Measurements from ENCODE around the gene SRC. TPM values are rescaled to one million over a fixed set of nuclear protein-coding genes. Genes with fewer than 3 reads are reported as not detected.

SRC gene
- total RNA-seq, 5 donors from 2014 or later (not counting 1 experiment from before 2014, with no cell fraction given): 1.4 to 4.5 (median 2.0) TPM

DNA sequence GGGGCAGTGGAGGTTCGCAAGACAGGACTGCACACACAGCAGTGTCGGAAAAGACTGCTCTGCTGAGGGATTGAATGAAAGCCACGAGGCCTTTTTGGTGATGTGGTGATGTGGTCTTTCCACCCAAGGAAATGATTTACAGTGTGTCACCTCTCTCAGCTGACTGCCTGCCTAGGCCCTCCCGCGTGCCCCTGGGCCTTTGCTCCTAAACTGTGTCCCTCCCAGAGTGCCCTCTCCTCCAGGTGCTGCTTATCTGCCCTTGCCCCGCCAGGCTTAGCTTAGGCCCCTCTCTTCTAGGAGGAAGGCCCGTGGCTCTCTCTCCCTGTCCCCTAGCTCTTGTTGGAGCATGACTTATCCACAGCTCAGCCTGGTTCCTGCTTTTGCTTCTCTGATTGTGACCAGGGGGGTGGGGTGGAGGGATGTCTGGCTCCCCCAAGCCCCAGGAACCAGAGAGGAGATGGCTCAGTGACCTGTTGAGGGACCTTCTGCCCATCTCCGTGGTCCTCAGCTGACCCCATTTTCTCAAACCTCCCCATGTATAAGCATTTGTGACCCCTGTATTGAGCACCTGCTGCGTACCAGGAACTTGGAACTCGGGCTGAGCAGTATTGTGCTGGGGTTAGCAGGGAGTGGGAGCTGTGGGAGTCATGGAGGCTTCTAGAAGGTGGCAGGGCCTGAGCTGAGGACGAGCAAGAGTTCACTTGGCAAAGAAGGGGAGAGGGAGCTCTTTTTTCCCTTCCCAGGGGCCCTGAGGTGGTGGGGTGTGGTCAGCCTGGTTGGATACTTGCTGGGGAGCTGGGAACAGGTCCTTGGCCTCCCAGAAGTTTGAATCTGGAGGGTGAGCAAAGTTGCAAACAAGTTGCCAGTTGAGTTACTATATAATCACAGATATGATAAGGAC, 2.2 kb downstream of the SRC start:
- CTCF ChIA-PET: interaction anchor here in 1 of 2 donors (0.5 kb wide), 1 partner anchor 14 kb away, joined by 5 read pairs; no protein-coding TSS in a partner anchor
- H3K27ac Mint-ChIP-seq: peak overlapping the region in 1 of 2 donors; percentile 34
- H3K4me3 Mint-ChIP-seq: peak overlapping the region; percentile 4 to 65 (median 44)
- H3K36me3 Mint-ChIP-seq: no peaks in the 10 kb centered on the region
- peaks cover 0 to 6% of the 10 kb centered on the region in 2 experiments for H3K27me3 ChIP-seq (replicated peaks in 1 of 2; ENCODE audit: control insufficient read depth in 2 of 2, extremely low read depth in 1 of 2, insufficient read depth in 2 of 2, low read length in 1 of 2)
- whole genome bisulfite sequencing (ENCODE audit: insufficient coverage): no CpG with 5 or more reads among the region's 11 CpGs
- H3K4me3 ChIP-seq (ENCODE audit: control insufficient read depth in 1 of 2, extremely low read depth in 1 of 2, low read length in 1 of 2): no peak overlapping the region
- no peaks in the 10 kb centered on the region for H3K36me3 ChIP-seq (ENCODE audit: control insufficient read depth in 2 of 2, extremely low read depth in 1 of 2, insufficient read depth in 1 of 2, low read length in 1 of 2)
- DNase-seq: peak in 1 of 35 experiments; percentile 3
- no peaks in the 10 kb centered on the region for H3K9me3 ChIP-seq
- H3K27me3 Mint-ChIP-seq: no peaks in the 10 kb centered on the region
- POLR2A ChIA-PET: no interaction called here
- H3K9me3 Mint-ChIP-seq: no peaks in the 10 kb centered on the region
- H3K27ac ChIP-seq (ENCODE audit: low read length): no peak overlapping the region
- no peak for ATAC-seq (replicated peaks in 1 of 4)
- H3K4me1 Mint-ChIP-seq: peaks cover 0 to 18% (median 6%) of the 10 kb centered on the region in 3 donors
- peaks cover 0 to 22% of the 10 kb centered on the region in 2 experiments for H3K4me1 ChIP-seq (ENCODE audit: control insufficient read depth in 1 of 2, extremely low read depth in 1 of 2, insufficient read depth in 2 of 2, low read length in 2 of 2)

DNA sequence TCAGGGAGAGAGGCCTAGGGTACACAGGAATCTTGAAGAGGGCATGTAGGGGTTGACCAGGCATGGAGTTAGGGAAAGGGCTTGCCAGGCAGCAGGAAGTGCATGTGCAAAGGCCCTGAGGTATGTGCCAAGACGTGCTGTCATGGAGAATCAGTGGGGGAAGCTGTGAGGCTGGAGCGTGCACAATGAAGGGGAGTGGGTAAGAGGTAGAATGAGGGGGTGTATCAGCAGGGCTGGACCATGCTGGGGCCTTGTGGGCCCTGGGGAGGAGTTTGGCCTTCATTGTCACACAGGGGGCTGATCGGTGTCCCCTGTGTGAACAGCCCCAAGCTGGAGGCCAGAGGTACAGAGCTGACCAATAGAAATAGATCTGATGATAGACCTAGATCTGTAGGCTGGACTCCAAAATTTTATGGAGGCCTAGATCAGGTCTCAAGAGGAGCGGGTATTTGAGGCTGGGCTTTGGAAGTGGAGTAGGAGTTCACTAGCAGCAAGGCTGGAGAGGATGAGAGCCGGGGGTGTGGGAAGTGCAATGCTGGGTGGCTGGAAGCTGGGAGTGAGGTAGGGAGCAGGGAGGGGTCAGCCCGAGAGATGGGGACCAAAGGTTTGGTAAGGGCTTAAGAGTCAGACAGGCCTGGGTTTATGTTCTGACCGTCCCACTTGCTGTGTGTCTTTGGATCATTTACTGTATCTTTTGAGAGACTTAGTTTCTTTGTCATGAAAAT, 3.0 kb downstream of the SRC start:
- Histone ChIP-seq H3K27ac (ENCODE audit: low read length) (no peak overlapping the region), H3K9me3 (no peaks in the 10 kb centered on the region), H3K4me3 (ENCODE audit: control insufficient read depth in 1 of 2, extremely low read depth in 1 of 2, low read length in 1 of 2) (no peak overlapping the region), H3K36me3 (ENCODE audit: control insufficient read depth in 2 of 2, extremely low read depth in 1 of 2, insufficient read depth in 1 of 2, low read length in 1 of 2) (no peaks in the 10 kb centered on the region), H3K4me1 (ENCODE audit: control insufficient read depth in 1 of 2, extremely low read depth in 1 of 2, insufficient read depth in 2 of 2, low read length in 2 of 2) (peaks cover 0 to 16% of the 10 kb centered on the region in 2 experiments), H3K27me3 (replicated peaks in 1 of 2; ENCODE audit: control insufficient read depth in 2 of 2, extremely low read depth in 1 of 2, insufficient read depth in 2 of 2, low read length in 1 of 2) (peaks cover 0 to 6% of the 10 kb centered on the region in 2 experiments)
- WGBS (ENCODE audit: insufficient coverage): 98% methylated on average over 7 of the region's 7 CpGs
- Mint-ChIP-seq H3K4me1 (peaks cover 0 to 13% (median 4%) of the 10 kb centered on the region in 3 donors), H3K4me3 (no peak overlapping the region), H3K27ac (no peak overlapping the region), H3K9me3 (no peaks in the 10 kb centered on the region), H3K36me3 (no peaks in the 10 kb centered on the region), H3K27me3 (no peaks in the 10 kb centered on the region)
- CTCF ChIA-PET: no interaction called here
- ATAC-seq (replicated peaks in 1 of 4): no peak
- DNase-seq: peak in 1 of 35 experiments; percentile 7
- POLR2A ChIA-PET: no interaction called here

DNA sequence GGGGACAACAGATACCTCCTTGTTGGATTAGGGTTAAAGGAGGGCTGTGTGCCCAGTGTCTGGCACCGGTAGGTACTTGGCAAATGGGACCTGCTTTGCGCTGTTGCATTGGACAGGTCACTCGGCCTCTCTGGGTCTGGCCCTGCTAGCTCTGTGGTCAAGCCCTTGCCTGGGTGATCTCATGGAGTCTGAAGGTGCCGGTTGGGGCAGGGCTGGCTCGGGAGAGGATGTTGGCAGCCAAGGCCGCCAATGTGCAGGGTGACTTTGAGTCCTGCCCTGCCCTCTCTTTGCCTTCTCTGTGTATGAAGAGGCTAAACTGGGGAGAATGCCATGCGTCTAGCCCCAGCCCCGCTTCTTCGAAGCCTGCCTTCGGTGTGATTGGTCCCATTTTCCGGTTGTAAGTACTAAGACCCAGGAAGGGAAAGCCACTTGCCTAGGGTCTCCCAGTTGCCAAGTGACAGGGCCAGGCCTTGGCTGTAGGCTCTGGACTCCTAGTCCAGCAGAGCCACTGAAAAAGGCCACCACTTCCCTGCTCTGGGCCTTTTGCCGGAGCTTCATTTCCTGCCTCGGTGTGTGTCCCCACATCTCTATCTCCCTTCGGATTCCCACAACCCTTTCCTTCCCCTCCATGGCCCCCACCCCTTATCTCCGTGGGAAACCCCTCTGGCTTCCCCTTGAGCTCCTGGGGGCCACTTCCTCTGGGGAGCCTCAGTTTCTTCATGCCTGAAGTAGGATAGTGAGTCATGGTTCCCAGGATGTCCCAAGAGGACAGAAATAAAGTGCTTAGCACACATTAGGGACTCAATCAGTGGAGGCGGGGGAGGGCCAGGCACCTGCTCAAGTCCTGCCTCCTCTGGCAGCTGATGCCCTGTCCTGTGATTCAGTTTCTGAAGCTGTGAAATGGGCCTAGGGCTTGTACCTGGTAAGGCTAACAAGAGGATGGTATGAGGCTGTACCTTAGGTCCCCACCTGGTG, 3.9 kb downstream of the SRC start:
- Histone ChIP-seq H3K27ac (ENCODE audit: low read length) (no peak overlapping the region), H3K27me3 (replicated peaks in 1 of 2; ENCODE audit: control insufficient read depth in 2 of 2, extremely low read depth in 1 of 2, insufficient read depth in 2 of 2, low read length in 1 of 2) (peaks cover 0 to 6% of the 10 kb centered on the region in 2 experiments), H3K4me3 (ENCODE audit: control insufficient read depth in 1 of 2, extremely low read depth in 1 of 2, low read length in 1 of 2) (no peak overlapping the region), H3K9me3 (no peaks in the 10 kb centered on the region), H3K36me3 (ENCODE audit: control insufficient read depth in 2 of 2, extremely low read depth in 1 of 2, insufficient read depth in 1 of 2, low read length in 1 of 2) (no peaks in the 10 kb centered on the region), H3K4me1 (ENCODE audit: control insufficient read depth in 1 of 2, extremely low read depth in 1 of 2, insufficient read depth in 2 of 2, low read length in 2 of 2) (peaks cover 0 to 16% of the 10 kb centered on the region in 2 experiments)
- ChIA-PET CTCF (no interaction called here), POLR2A (no interaction called here)
- no peak overlapping the region for H3K27ac Mint-ChIP-seq
- no peak overlapping the region for H3K4me3 Mint-ChIP-seq
- H3K9me3 Mint-ChIP-seq: no peaks in the 10 kb centered on the region
- WGBS (ENCODE audit: insufficient coverage): 94% methylated on average over 14 of the region's 16 CpGs
- H3K4me1 Mint-ChIP-seq: peaks cover 0 to 11% (median 4%) of the 10 kb centered on the region in 3 donors
- H3K36me3 Mint-ChIP-seq: no peaks in the 10 kb centered on the region
- H3K27me3 Mint-ChIP-seq: no peaks in the 10 kb centered on the region
- DNase-seq (peak in 1 of 35 experiments; percentile 7), ATAC-seq (replicated peaks in 1 of 4) (no peak)

DNA sequence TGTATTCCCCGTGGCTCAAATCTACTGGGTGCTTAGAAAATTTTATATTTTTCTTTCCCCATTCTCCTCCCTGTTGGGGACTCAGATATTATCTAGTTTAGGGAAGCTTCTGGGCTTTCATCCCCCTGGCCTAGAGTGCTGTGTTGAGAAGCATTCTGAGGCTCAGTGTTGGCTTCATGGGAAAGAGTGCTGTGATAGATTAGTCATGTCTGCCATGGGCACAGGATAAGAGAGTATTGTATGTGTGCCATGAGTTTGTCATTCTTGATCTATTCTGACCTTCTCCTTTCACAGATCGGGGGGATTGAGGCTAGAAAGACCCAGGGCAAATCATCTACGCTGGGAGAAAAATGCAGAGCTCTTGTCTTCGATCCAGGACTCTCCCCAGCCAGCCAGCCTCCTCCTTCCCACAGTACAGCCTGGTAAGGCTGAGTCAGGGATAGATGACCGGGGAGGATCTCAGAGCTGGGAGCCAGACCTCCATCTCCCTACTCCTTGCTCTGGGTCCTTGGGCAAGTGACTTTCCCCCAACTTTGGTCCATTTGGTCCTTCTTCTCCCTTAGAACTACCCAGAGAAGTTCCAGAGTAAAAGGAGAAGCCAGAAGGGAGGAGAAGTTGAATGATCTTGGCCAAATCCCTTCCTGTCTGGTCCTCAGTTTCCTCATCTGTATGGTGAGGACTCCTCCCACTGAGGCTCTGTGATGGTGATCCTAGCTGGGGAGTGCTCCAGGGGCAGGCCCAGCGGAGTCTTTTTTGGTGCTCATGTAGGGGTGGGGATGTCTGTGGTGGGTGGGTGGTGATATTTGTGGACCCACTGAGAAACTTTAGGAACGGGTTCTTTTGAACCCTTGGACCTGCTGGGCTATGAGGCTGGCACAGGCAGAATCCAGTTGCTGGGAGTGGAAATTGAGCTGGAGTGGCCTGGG, 5.0 kb downstream of the SRC start:
- CTCF ChIA-PET: no interaction called here
- 92% methylated on average over 2 of the region's 7 CpGs for WGBS (ENCODE audit: insufficient coverage)
- no peak overlapping the region for H3K27ac ChIP-seq (ENCODE audit: low read length)
- no peak overlapping the region for H3K27ac Mint-ChIP-seq
- DNase-seq (no peak), ATAC-seq (replicated peaks in 1 of 4) (no peak)
- H3K4me1 ChIP-seq (ENCODE audit: control insufficient read depth in 1 of 2, extremely low read depth in 1 of 2, insufficient read depth in 2 of 2, low read length in 2 of 2): peaks cover 0 to 7% of the 10 kb centered on the region in 2 experiments
- peaks cover 0 to 6% of the 10 kb centered on the region in 2 experiments for H3K27me3 ChIP-seq (replicated peaks in 1 of 2; ENCODE audit: control insufficient read depth in 2 of 2, extremely low read depth in 1 of 2, insufficient read depth in 2 of 2, low read length in 1 of 2)
- H3K4me3 ChIP-seq (ENCODE audit: control insufficient read depth in 1 of 2, extremely low read depth in 1 of 2, low read length in 1 of 2): no peak overlapping the region
- H3K9me3 Mint-ChIP-seq: no peaks in the 10 kb centered on the region
- H3K4me3 Mint-ChIP-seq: no peak overlapping the region
- POLR2A ChIA-PET: no interaction called here
- peaks cover 0 to 4% (median 3%) of the 10 kb centered on the region in 3 donors for H3K4me1 Mint-ChIP-seq
- H3K9me3 ChIP-seq: no peaks in the 10 kb centered on the region
- no peaks in the 10 kb centered on the region for H3K36me3 ChIP-seq (ENCODE audit: control insufficient read depth in 2 of 2, extremely low read depth in 1 of 2, insufficient read depth in 1 of 2, low read length in 1 of 2)
- no peaks in the 10 kb centered on the region for H3K27me3 Mint-ChIP-seq
- H3K36me3 Mint-ChIP-seq: no peaks in the 10 kb centered on the region

DNA sequence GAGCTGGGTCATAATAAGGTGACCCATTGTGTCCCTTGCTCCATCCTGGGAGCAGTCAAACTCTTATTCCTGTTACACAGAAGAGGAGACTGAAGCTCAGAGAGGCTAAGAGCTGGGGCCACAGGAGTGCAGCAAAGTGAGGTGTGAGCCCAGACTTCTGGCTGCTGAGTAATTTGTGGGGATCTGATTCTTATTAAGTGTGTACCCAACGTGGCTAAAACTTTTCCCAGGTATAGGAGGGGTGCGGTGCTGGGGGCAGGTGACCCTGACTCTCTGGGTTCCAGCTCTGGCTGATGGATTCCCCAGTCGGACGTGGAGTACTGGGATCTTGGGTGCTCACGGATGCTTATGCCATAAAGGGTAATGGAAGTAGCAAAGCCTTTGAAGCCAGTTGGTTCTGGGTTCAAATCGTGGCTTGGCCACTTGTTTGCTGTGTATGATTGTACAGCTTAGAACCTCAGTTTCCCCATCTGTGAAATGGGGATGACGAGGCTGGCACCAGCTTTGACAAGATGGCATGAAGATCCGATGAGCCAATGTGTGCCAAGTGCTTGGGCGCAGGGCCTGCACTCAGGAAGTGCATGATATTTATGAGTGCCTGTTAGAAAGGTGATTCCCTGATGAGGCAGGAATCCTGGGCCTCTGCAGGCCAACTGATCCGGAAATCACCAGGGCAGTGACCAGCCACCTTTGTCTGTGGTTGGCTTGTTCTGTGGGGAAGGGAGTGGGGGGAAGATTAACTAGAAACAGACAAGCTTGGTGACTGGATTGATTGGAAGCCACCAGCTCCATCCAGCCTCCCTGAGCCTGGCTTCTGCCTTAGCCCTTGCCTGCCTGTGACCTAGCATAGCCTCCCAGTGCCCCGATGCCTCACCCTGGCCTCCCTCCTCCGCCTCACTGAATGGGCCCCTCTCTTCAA, 6.0 kb downstream of the SRC start:
- Histone ChIP-seq H3K4me3 (ENCODE audit: control insufficient read depth in 1 of 2, extremely low read depth in 1 of 2, low read length in 1 of 2) (no peak overlapping the region), H3K4me1 (ENCODE audit: control insufficient read depth in 1 of 2, extremely low read depth in 1 of 2, insufficient read depth in 2 of 2, low read length in 2 of 2) (peaks cover 0 to 3% of the 10 kb centered on the region in 2 experiments), H3K27ac (ENCODE audit: low read length) (no peak overlapping the region), H3K9me3 (no peaks in the 10 kb centered on the region), H3K36me3 (ENCODE audit: control insufficient read depth in 2 of 2, extremely low read depth in 1 of 2, insufficient read depth in 1 of 2, low read length in 1 of 2) (no peaks in the 10 kb centered on the region), H3K27me3 (replicated peaks in 1 of 2; ENCODE audit: control insufficient read depth in 2 of 2, extremely low read depth in 1 of 2, insufficient read depth in 2 of 2, low read length in 1 of 2) (peaks cover 0 to 3% of the 10 kb centered on the region in 2 experiments)
- ATAC-seq (replicated peaks in 1 of 4) (no peak), DNase-seq (no peak)
- H3K4me1 Mint-ChIP-seq: peaks cover 0 to 5% (median 4%) of the 10 kb centered on the region in 3 donors
- H3K9me3 Mint-ChIP-seq: no peaks in the 10 kb centered on the region
- ChIA-PET POLR2A (no interaction called here), CTCF (no interaction called here)
- no peaks in the 10 kb centered on the region for H3K36me3 Mint-ChIP-seq
- H3K4me3 Mint-ChIP-seq: no peak overlapping the region
- H3K27ac Mint-ChIP-seq: no peak overlapping the region
- no peaks in the 10 kb centered on the region for H3K27me3 Mint-ChIP-seq
- WGBS (ENCODE audit: insufficient coverage): 83% methylated on average over 11 of the region's 12 CpGs
